HL-60 (cell line): ENCODE measurements around the gene ABHD16B.

Experiments used
- DNase-seq, 2 experiments: peaks; one replicate each; pipeline ENCODE4 v3.0.0-alpha.2; 2010 to 2020; ENCODE audit warnings: low read depth in 1 of 2, low spot score in 1 of 2
- H3K27ac ChIP-seq: fragments of 250-450 bp; sonication (Bioruptor Pico); replicated peaks from 2 replicates; pipeline ENCODE4 v1.5.1; 2020; ENCODE audit warnings: mild to moderate bottlenecking, moderate library complexity
- H3K27me3 ChIP-seq: fragments of 250-450 bp; sonication (Bioruptor Pico); 2 replicates; pipeline ENCODE4 v1.5.1; 2021; ENCODE audit warnings: mild to moderate bottlenecking, moderate library complexity; ENCODE audit not compliant: insufficient read depth, poor library complexity, severe bottlenecking
- H3K4me3 ChIP-seq: replicated peaks from 2 replicates; pipeline ENCODE4 v1.5.1; 2011; ENCODE audit warnings: mild to moderate bottlenecking, control low read depth, low read length; ENCODE audit not compliant: insufficient read depth
- CTCF ChIP-seq: IDR thresholded peaks from one replicate; pipeline ENCODE4 v1.5.1; 2011; ENCODE audit warnings: low read length, control low read depth, inconsistent platforms; ENCODE audit not compliant: insufficient read depth
- GABPA ChIP-seq: IDR thresholded peaks from 2 replicates; pipeline ENCODE4 v1.6.1; 2012; ENCODE audit warnings: low read depth
- POLR2AphosphoS5 ChIP-seq: IDR thresholded peaks from 2 replicates; pipeline ENCODE4 v1.6.1; 2012; ENCODE audit warnings: low read depth
- REST ChIP-seq: IDR thresholded peaks from 2 replicates; pipeline ENCODE4 v1.6.1; 2012; ENCODE audit warnings: low read depth; ENCODE audit not compliant: insufficient replicate concordance
- SPI1 ChIP-seq: IDR thresholded peaks from 2 replicates; pipeline ENCODE4 v1.6.1; 2012; ENCODE audit warnings: low read depth, mild to moderate bottlenecking, borderline replicate concordance

ABHD16B gene

GRCh38 chr20:63861981-63862901 is 943 bp downstream of the ABHD16B start:
- no peak for TF ChIP-seq GABPA
- TF ChIP-seq CTCF: no peak
- no peak for TF ChIP-seq SPI1
- TF ChIP-seq POLR2AphosphoS5: no peak
- TF ChIP-seq REST: no peak
- Histone ChIP-seq H3K27ac (no peak overlapping the region), H3K27me3 (no peaks in the 10 kb centered on the region), H3K4me3 (no peak overlapping the region)
- no peak for DNase-seq

- TF ChIP-seq GABPA (no peak), REST (no peak), CTCF (no peak), POLR2AphosphoS5 (no peak), SPI1 (no peak)
- Histone ChIP-seq H3K4me3 (peak overlapping the region; percentile 38), H3K27me3 (no peaks in the 10 kb centered on the region), H3K27ac (peak overlapping the region; percentile 88)
- no peak for DNase-seq
These were observed 1.9 kb downstream of the ABHD16B start for GRCh38 chr20:63863021-63863797.

GRCh38 chr20:63863798-63864544 is 2.7 kb downstream of the ABHD16B start:
- peak overlapping the region; percentile 88 for H3K27ac ChIP-seq
- no peaks in the 10 kb centered on the region for H3K27me3 ChIP-seq
- TF ChIP-seq SPI1: peak; percentile 87; the same call in 1 of the 2 replicates
- peak; percentile 51 for TF ChIP-seq CTCF
- TF ChIP-seq REST: no peak
- TF ChIP-seq POLR2AphosphoS5: peak; percentile 87
- peak; percentile 67 for TF ChIP-seq GABPA
- H3K4me3 ChIP-seq: peak overlapping the region; percentile 59
- DNase-seq: peak; percentile 99
